IMR-90 (cell line): Measurements from ENCODE around the gene AUTS2. TPM values are rescaled to one million over a fixed set of nuclear protein-coding genes. Genes with fewer than 3 reads are reported as not detected.

Source experiments
- ATAC-seq: fragments of 200-7000 bp; cut with Tn5 transposase; 2 replicates; pipeline ENCODE4 v1.9.1; 2020; ENCODE audit warnings: low read depth, mild to moderate bottlenecking, moderate library complexity
- BruUV-seq: library from RNA; stranded (reverse); fragments of 400-500 nt; replicated peaks from 2 replicates; lab custom pipeline; 2021; lab: Mats Ljungman, UMichigan
- CTCF ChIA-PET: fragments of 300-600 bp; formaldehyde crosslinking; extraction: SDS; loops from one replicate; lab custom pipeline; 2021; ENCODE audit warnings: antibody characterized with exemption; lab: Yijun Ruan, JAX
- POLR2A ChIA-PET: fragments of 300-600 bp; sonication (Branson Sonifier 250); formaldehyde crosslinking; loops from one replicate; lab custom pipeline; 2022; ENCODE audit warnings: antibody characterized with exemption; ENCODE audit not compliant: unreplicated experiment; lab: Charles Lee
- DNase-seq: peaks from one replicate; pipeline ENCODE4 v3.0.0; 2013
- H2AFZ ChIP-seq: replicated peaks from 2 replicates; pipeline ENCODE3; 2013; ENCODE audit warnings: low read length, mild to moderate bottlenecking; ENCODE audit not compliant: poor library complexity
- H2AK5ac ChIP-seq: 2 replicates; pipeline ENCODE4 v1.6.1; 2013; ENCODE audit warnings: low read depth, low read length, inconsistent platforms
- H2AK9ac ChIP-seq: replicated peaks from 2 replicates; pipeline ENCODE3; 2013; ENCODE audit warnings: mild to moderate bottlenecking, low read depth, low read length, moderate library complexity; ENCODE audit not compliant: poor library complexity
- H2BK120ac ChIP-seq: 2 replicates; pipeline ENCODE4 v1.6.1; 2013; ENCODE audit warnings: low read depth, low read length, inconsistent platforms
- H2BK15ac ChIP-seq: 3 replicates; pipeline ENCODE4 v1.6.1; 2013; ENCODE audit warnings: low read depth, low read length, inconsistent platforms
- H2BK20ac ChIP-seq: 2 replicates; pipeline ENCODE4 v1.6.1; 2013; ENCODE audit warnings: low read depth, mild to moderate bottlenecking, inconsistent platforms, low read length, moderate library complexity
- H2BK5ac ChIP-seq: 2 replicates; pipeline ENCODE4 v1.6.1; 2013; ENCODE audit warnings: mild to moderate bottlenecking, low read depth, low read length, inconsistent platforms; ENCODE audit not compliant: poor library complexity, severe bottlenecking
- H3K14ac ChIP-seq: replicated peaks from 2 replicates; pipeline ENCODE4 v1.6.1; 2013; ENCODE audit warnings: low read depth, low read length, inconsistent platforms
- H3K18ac ChIP-seq: 2 replicates; pipeline ENCODE4 v1.6.1; 2013; ENCODE audit warnings: low read depth, low read length, control low read depth
- H3K23ac ChIP-seq: 2 replicates; pipeline ENCODE4 v1.6.1; 2013; ENCODE audit warnings: low read depth, low read length, inconsistent platforms
- H3K27ac ChIP-seq: 2 replicates; pipeline ENCODE4 v1.5.1; 2013; ENCODE audit warnings: mild to moderate bottlenecking, control low read depth, low read length; ENCODE audit not compliant: insufficient read depth
- H3K27me3 ChIP-seq: 2 replicates; pipeline ENCODE4 v1.6.1; 2013; ENCODE audit warnings: low read length; ENCODE audit not compliant: control insufficient read depth, insufficient read depth
- H3K36me3 ChIP-seq: 2 replicates; pipeline ENCODE4 v1.6.1; 2013; ENCODE audit warnings: low read length, mixed read lengths; ENCODE audit not compliant: control insufficient read depth, insufficient read depth
- H3K4ac ChIP-seq: 2 replicates; pipeline ENCODE4 v1.6.1; 2013; ENCODE audit warnings: low read depth, low read length, inconsistent platforms
- H3K4me1 ChIP-seq: 2 replicates; pipeline ENCODE4 v1.6.1; 2013; ENCODE audit warnings: low read length, mixed read lengths; ENCODE audit not compliant: control insufficient read depth, insufficient read depth
- H3K4me2 ChIP-seq: 2 replicates; pipeline ENCODE4 v1.6.1; 2013; ENCODE audit warnings: low read depth, mild to moderate bottlenecking, control low read depth, low read length, moderate library complexity
- H3K4me3 ChIP-seq: 2 replicates; pipeline ENCODE4 v1.5.1; 2013; ENCODE audit warnings: low read depth, mild to moderate bottlenecking, control low read depth, low read length, moderate library complexity; ENCODE audit not compliant: insufficient read depth
- H3K56ac ChIP-seq: 2 replicates; pipeline ENCODE4 v1.6.1; 2013; ENCODE audit warnings: low read length, inconsistent platforms; ENCODE audit not compliant: insufficient read depth; ENCODE audit errors: extremely low read depth
- H3K79me1 ChIP-seq, 2 experiments: 2 replicates each; pipeline ENCODE4 v1.6.1; 2013; ENCODE audit warnings: low read length in 2 of 2, inconsistent platforms in 1 of 2, low read depth in 1 of 2
- H3K9ac ChIP-seq: 2 replicates; pipeline ENCODE4 v1.6.1; 2013; ENCODE audit warnings: low read depth, low read length, control low read depth
- H3K9me1 ChIP-seq: 2 replicates; pipeline ENCODE4 v1.6.1; 2013; ENCODE audit warnings: low read length, inconsistent platforms; ENCODE audit not compliant: insufficient read depth
- H3K9me3 ChIP-seq: 2 replicates; pipeline ENCODE4 v1.6.1; 2013; ENCODE audit warnings: low read length; ENCODE audit not compliant: control insufficient read depth, insufficient read depth
- H4K20me1 ChIP-seq: 2 replicates; pipeline ENCODE4 v1.6.1; 2013; ENCODE audit warnings: low read length, inconsistent platforms; ENCODE audit not compliant: insufficient read depth
- H4K5ac ChIP-seq: 2 replicates; pipeline ENCODE4 v1.6.1; 2013; ENCODE audit warnings: mild to moderate bottlenecking, low read depth, low read length, control low read depth
- H4K8ac ChIP-seq, 2 experiments: 2 replicates each; pipeline ENCODE4 v1.6.1; 2013; ENCODE audit warnings: low read depth in 2 of 2, low read length in 2 of 2, control low read depth in 1 of 2, inconsistent platforms in 1 of 2
- H4K91ac ChIP-seq: 2 replicates; pipeline ENCODE4 v1.6.1; 2013; ENCODE audit warnings: low read depth, low read length, inconsistent platforms; ENCODE audit not compliant: insufficient read depth
- POLR2A ChIP-seq: IDR thresholded peaks from 2 replicates; pipeline ENCODE4 v1.6.1; 2012; ENCODE audit warnings: mild to moderate bottlenecking, low read depth, low read length
- WGBS, 2 experiments: methylation state at CpG; one replicate each; pipeline versions ENCODE4 v1.1.5 to v1.1.7; 2013; ENCODE audit warnings: missing lambda C conversion rate in 2 of 2; ENCODE audit not compliant: insufficient read length in 1 of 2; ENCODE audit errors: extremely low coverage in 2 of 2; 5-methylcytosine and 5-hydroxymethylcytosine counted together
- dilution Hi-C: fragments of 300-500 bp; cut with HindIII; formaldehyde crosslinking; loops from one replicate; pipeline ENCODE4 v1.14.3; 2018; ENCODE audit warnings: low sequenced_read_pairs; ENCODE audit not compliant: unreplicated experiment
- in situ Hi-C: fragments of 300-500 bp; cut with MboI; formaldehyde crosslinking; loops from 3 replicates; pipeline ENCODE4 v1.14.3; 2019; ENCODE audit warnings: low sequenced_read_pairs, inconsistent platforms, mixed read lengths
- intact Hi-C: fragments of 100-400 bp; cut with micrococcal nuclease; formaldehyde crosslinking; loops from 2 replicates; pipeline ENCODE4 v1.10.0; 2022
- polyA plus RNA-seq, 3 experiments: library from polyadenylated mRNA; depleted of rRNA; stranded (reverse); fragments of >200 nt; gene quantifications; 2 replicates each; pipeline ENCODE4 v1.2.3, GENCODE V29; 2012; ENCODE audit warnings: low replicate concordance in 1 of 3
- total RNA-seq: library from RNA; depleted of rRNA; stranded (reverse); fragments of >200 nt; gene quantifications from 2 replicates; pipeline ENCODE4 v1.2.3, GENCODE V29; 2012

The AUTS2 gene
- total and polyA plus RNA-seq, 2 of the 4 experiments (the other 2 are of a cell fraction) = 0.90 to 3.0 TPM

GRCh38 chr7:69823151-69823744 lies 225.0 kb downstream of the AUTS2 start:
- no TSS peak for BruUV-seq
- H2BK20ac ChIP-seq = no peak overlapping the region
- no peak overlapping the region for H3K9ac ChIP-seq
- H3K27me3 ChIP-seq = no peaks in the 10 kb centered on the region
- H2BK15ac ChIP-seq = no peak overlapping the region
- no peak overlapping the region for H2AFZ ChIP-seq
- H2AK9ac ChIP-seq = no peak overlapping the region
- H3K79me1 ChIP-seq = no peaks in the 10 kb centered on the region
- H3K23ac ChIP-seq = no peak overlapping the region
- no peaks in the 10 kb centered on the region for H3K36me3 ChIP-seq
- no peak overlapping the region for H4K91ac ChIP-seq
- H3K4ac ChIP-seq = no peak overlapping the region
- ChIA-PET CTCF (no interaction called here), POLR2A (no interaction called here)
- H4K5ac ChIP-seq = no peak overlapping the region
- H2BK5ac ChIP-seq = no peak overlapping the region
- H3K27ac ChIP-seq = no peak overlapping the region
- no peaks in the 10 kb centered on the region for H3K9me1 ChIP-seq
- no peak overlapping the region for H3K56ac ChIP-seq
- peaks cover 5% of the 10 kb centered on the region; the same call in 1 of the 2 replicates for H3K9me3 ChIP-seq
- no peak for ATAC-seq
- intact Hi-C loops = no loop called here
- TF ChIP-seq POLR2A = no peak
- no peak overlapping the region for H3K4me3 ChIP-seq
- no peak overlapping the region for H2AK5ac ChIP-seq
- H4K8ac ChIP-seq = no peak overlapping the region
- H2BK120ac ChIP-seq = no peak overlapping the region
- in situ Hi-C loops = no loop called here
- H3K4me1 ChIP-seq = no peaks in the 10 kb centered on the region
- no peak overlapping the region for H3K18ac ChIP-seq
- H4K20me1 ChIP-seq = no peaks in the 10 kb centered on the region
- H3K4me2 ChIP-seq = no peak overlapping the region
- WGBS, 2 experiments = no CpG with 5 or more reads among the region's 6 CpGs
- dilution Hi-C loops = no loop called here
- no peak for DNase-seq
- no peak overlapping the region for H3K14ac ChIP-seq
